NT2/D1 (cell line): ENCODE measurements around the gene C13orf42.
"Not testable (repeated sequence)": the region's sequence is repeated elsewhere in the genome, so short reads cannot be mapped to it uniquely, and the experiment has no call there.

Experiments used
- SUZ12 ChIP-seq: IDR thresholded peaks from 2 replicates; pipeline ENCODE4 v1.6.1; 2011; ENCODE audit not compliant: insufficient read length, insufficient read depth; ENCODE audit errors: extremely low read depth
- ZNF274 ChIP-seq: IDR thresholded peaks from 2 replicates; pipeline ENCODE4 v1.6.1; 2011; ENCODE audit warnings: mild to moderate bottlenecking, low read depth, low read length

- TF ChIP-seq ZNF274, SUZ12: not testable (repeated sequence)
Observed at GRCh38 chr13:51080478-51081065, 30.5 kb downstream of the C13orf42 start.
